Heart left ventricle (tissue), 16 donors: ENCODE results near the gene ZNF488. TPM values are rescaled to one million over a fixed set of nuclear protein-coding genes. Genes with fewer than 3 reads are reported as not detected.

Experiments used
- ATAC-seq, 4 donors: fragments of 200-7000 bp; cut with Tn5 transposase; one replicate each; pipeline ENCODE4 v1.9.1; 2020 to 2022; ENCODE audit warnings: moderate library complexity in 4 of 4, mild to moderate bottlenecking in 3 of 4, moderate number of reproducible peaks in 1 of 4
- DNase-seq, 5 donors: peaks; one replicate each; pipeline ENCODE4 v3.0.0-alpha.2; 2020
- H3K27ac ChIP-seq, 12 donors: fragments of 200-600 bp; sonication (generic) in 4 of 12; one replicate each; pipeline versions ENCODE4 v1.5.0 to v1.8.0; 2016 to 2022; ENCODE audit warnings: mild to moderate bottlenecking in 2 of 12
- H3K27me3 ChIP-seq, 9 donors: fragments of 200-600 bp; sonication (generic) in 2 of 9; one replicate each; pipeline versions ENCODE4 v1.5.1 to v1.8.0; 2016 to 2022; ENCODE audit warnings: mild to moderate bottlenecking in 3 of 9
- H3K36me3 ChIP-seq, 9 donors: fragments of 200-600 bp; sonication (generic) in 2 of 9; one replicate each; pipeline versions ENCODE4 v1.5.0 to v1.8.0; 2018 to 2022; ENCODE audit warnings: mild to moderate bottlenecking in 2 of 9
- H3K4me1 ChIP-seq, 12 donors: fragments of 200-600 bp; sonication (generic) in 4 of 12; one replicate each; pipeline versions ENCODE4 v1.5.0 to v1.8.0; 2016 to 2022; ENCODE audit warnings: mild to moderate bottlenecking in 3 of 12
- H3K4me3 ChIP-seq, 12 donors: fragments of 200-600 bp; sonication (generic) in 4 of 12; one replicate each; pipeline versions ENCODE4 v1.5.0 to v1.8.0; 2017 to 2022; ENCODE audit warnings: mild to moderate bottlenecking in 9 of 12, moderate library complexity in 4 of 12
- H3K9me3 ChIP-seq, 12 donors: fragments of 200-600 bp; sonication (generic) in 4 of 12; one replicate each; pipeline versions ENCODE4 v1.5.0 to v1.8.0; 2016 to 2022; ENCODE audit warnings: mild to moderate bottlenecking in 1 of 12
- POLR2A ChIP-seq, 2 donors: fragments of 450-650 bp; IDR thresholded peaks; one replicate each; pipeline ENCODE4 v1.6.1; 2017; ENCODE audit warnings: antibody characterized with exemption in 2 of 2, mild to moderate bottlenecking in 2 of 2, moderate library complexity in 2 of 2
- WGBS, 4 donors: extraction: QIAGEN DNeasy Blood & Tissue Kit in 2 of 4; methylation state at CpG; one replicate each; pipeline versions ENCODE4 v1.1.5 to v1.1.7; 2013 to 2018; 5-methylcytosine and 5-hydroxymethylcytosine counted together
- intact Hi-C, 10 donors: fragments of 100-400 bp; cut with DNase I; formaldehyde crosslinking; loops; one replicate each; pipeline versions ENCODE4 v1.11.1 to v1.14.2; 2022
- polyA plus RNA-seq, 2 donors: library from polyadenylated mRNA; stranded (reverse); fragments of 200-250 nt; gene quantifications; one replicate each; pipeline ENCODE4 v1.2.3, GENCODE V29; 2013
- total RNA-seq, 9 donors: library from RNA; depleted of rRNA in 2 of 9; stranded (reverse); fragments of >200 nt in 2 of 9; fragmentation: NEBNext Ultra II Directional in 3 of 9; extraction: Animal tissue kit (Norgen Biotek cat#: 25700) in 3 of 9; gene quantifications; one replicate each; pipeline versions ENCODE4 v1.1.0 to v1.2.4, GENCODE V29; 2016 to 2023
- TF ChIP-seq, protein P1 (sequence below), 12 donors: fragments of 200-600 bp; sonication (generic) in 4 of 12; IDR thresholded peaks; one replicate each; pipeline versions ENCODE4 v1.5.0 to v1.8.0; 2018 to 2022; ENCODE audit warnings: antibody characterized with exemption in 12 of 12, mild to moderate bottlenecking in 5 of 12
- donor health status: ischemic (EF 13 %, LVEDD 7.1; RV severe dilation, severe dysfunction).
- donor health status: healthy with polysubstance abuse.
- donor health status: DM: no; HTN: yes; CAD: no.
- donor health status: DM: no; HTN: no; CAD: no.
- donor health status: ischemic (EF 25% LVEDD 6.9; RV normal size, moderate dysfunction).
- donor health status: ischemic (EF 25% LVEDD 5.7; RV mildly dilated, moderate dysfunction).
- donor health status: healthy.
- donor health status: DM: yes; HTN: yes; CAD: no.
- donor health status: ischemic (EF 35%, LVEDD 5.7; RV mildly dilated, moderate dysfunction).
- donor health status: nonischemic (EF 11% LVEDD 7.7; RV severe dilation, severe dysfunction).
- donor health status: DM: yes; HTN: yes; CAD: no.
- donor health status: PGD.
- donor health status: ischemic (EF 29% LVEDD 5.4; RV normal size, mild dysfunction).
- donor health status: nonischemic (EF 23%, LVEDD 6.1; RV moderate dilation, normal function).

Gene ZNF488
- total and polyA plus RNA-seq, 11 donors = 0.06 to 0.25 (median 0.08) TPM; not detected in 6

DNA sequence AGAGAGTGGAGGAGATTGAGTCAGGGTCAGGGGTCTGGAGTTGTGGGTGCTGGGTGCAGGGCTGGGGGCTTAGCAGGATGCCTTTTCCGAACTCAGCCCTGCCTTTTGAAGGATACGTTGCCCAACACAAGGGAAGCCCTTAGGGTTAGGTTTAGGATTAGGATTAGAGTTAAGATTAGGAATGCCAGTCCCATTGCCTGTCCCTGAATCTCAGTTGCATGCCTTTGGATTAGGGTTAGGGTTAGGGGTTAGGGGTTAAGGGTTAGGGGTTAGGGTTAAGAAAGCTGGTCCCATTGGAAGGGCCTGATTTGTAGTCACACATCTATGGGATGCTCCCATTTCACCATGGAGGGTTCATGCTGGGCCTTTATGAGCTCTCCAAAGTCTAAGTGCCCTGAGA is 20.8 kb upstream of the ZNF488 start:
- intact Hi-C loops = no loop called here
- H3K27me3 ChIP-seq = no peaks in the 10 kb centered on the region
- H3K4me1 ChIP-seq = peaks cover 0 to 21% (median 10%) of the 10 kb centered on the region in 12 donors
- TF ChIP-seq POLR2A (IDR thresholded peaks at IDR 0.05) = no peak
- TF ChIP-seq, protein P1, sequence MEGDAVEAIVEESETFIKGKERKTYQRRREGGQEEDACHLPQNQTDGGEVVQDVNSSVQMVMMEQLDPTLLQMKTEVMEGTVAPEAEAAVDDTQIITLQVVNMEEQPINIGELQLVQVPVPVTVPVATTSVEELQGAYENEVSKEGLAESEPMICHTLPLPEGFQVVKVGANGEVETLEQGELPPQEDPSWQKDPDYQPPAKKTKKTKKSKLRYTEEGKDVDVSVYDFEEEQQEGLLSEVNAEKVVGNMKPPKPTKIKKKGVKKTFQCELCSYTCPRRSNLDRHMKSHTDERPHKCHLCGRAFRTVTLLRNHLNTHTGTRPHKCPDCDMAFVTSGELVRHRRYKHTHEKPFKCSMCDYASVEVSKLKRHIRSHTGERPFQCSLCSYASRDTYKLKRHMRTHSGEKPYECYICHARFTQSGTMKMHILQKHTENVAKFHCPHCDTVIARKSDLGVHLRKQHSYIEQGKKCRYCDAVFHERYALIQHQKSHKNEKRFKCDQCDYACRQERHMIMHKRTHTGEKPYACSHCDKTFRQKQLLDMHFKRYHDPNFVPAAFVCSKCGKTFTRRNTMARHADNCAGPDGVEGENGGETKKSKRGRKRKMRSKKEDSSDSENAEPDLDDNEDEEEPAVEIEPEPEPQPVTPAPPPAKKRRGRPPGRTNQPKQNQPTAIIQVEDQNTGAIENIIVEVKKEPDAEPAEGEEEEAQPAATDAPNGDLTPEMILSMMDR (IDR thresholded peaks at IDR 0.05) = no peak
- no peak overlapping the region for H3K27ac ChIP-seq
- H3K36me3 ChIP-seq = no peaks in the 10 kb centered on the region
- WGBS, 4 donors = 93 to 97% (median 95%) methylated on average over 2 of the region's 2 CpGs
- no peak overlapping the region for H3K4me3 ChIP-seq
- ATAC-seq (no peak), DNase-seq (no peak)
- no peaks in the 10 kb centered on the region for H3K9me3 ChIP-seq

DNA sequence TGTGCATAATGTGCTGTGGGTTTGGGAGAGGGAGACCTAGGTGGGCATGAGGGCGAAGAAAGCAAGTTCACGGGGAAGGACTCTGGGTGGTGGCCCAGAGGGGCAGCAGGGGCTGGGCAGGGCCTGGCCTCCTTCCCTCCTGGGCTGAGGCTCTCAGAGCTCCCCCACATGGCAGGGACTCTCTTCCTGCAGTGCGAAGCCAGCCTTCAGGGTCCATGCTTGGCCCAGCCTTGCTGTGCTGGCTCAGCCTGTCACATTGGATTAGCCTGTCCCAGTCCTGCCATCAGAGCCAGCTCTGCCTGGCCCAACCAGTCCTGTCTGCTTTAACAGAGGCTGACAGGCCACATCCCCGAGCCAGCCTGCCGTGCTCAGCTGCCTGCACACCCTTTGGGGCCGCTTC is 20.4 kb upstream of the ZNF488 start:
- no peaks in the 10 kb centered on the region for H3K27me3 ChIP-seq
- no peaks in the 10 kb centered on the region for H3K36me3 ChIP-seq
- peak in 1 of 5 donors; percentile 8 for DNase-seq
- no peak overlapping the region for H3K4me3 ChIP-seq
- H3K4me1 ChIP-seq = peaks cover 0 to 21% (median 10%) of the 10 kb centered on the region in 12 donors
- 84 to 92% (median 89%) methylated on average over 5 to 6 of the region's 6 CpGs for WGBS, 4 donors
- no peak overlapping the region for H3K27ac ChIP-seq
- ATAC-seq = peak in 3 of 4 donors; percentile 6 to 19 (median 15)
- TF ChIP-seq POLR2A (IDR thresholded peaks at IDR 0.05) = no peak
- TF ChIP-seq, protein P1 (IDR thresholded peaks at IDR 0.05) = no peak
- intact Hi-C loops = no loop called here
- H3K9me3 ChIP-seq = no peaks in the 10 kb centered on the region

- WGBS, 4 donors = 61 to 70% (median 67%) methylated on average over 6 of the region's 6 CpGs
- intact Hi-C loops = loop anchor here in 1 of 10 donors (2.0 kb wide), 1 partner anchor 19 kb away; the partner anchor contains the start of gene ZNF488
- DNase-seq (peak in 1 of 5 donors; percentile 18), ATAC-seq (no peak)
- Histone ChIP-seq H3K4me3 (no peak overlapping the region), H3K27ac (peak overlapping the region in 1 of 12 donors; percentile 38), H3K4me1 (peaks cover 0 to 21% (median 10%) of the 10 kb centered on the region in 12 donors), H3K27me3 (no peaks in the 10 kb centered on the region), H3K9me3 (no peaks in the 10 kb centered on the region), H3K36me3 (no peaks in the 10 kb centered on the region)
- TF ChIP-seq POLR2A (IDR thresholded peaks at IDR 0.05) = no peak
- TF ChIP-seq, protein P1 (IDR thresholded peaks at IDR 0.05) = no peak
Measured at GRCh38 chr10:47403446-47404318, 19.6 kb upstream of the ZNF488 start.

- H3K4me3 ChIP-seq = no peak overlapping the region
- peaks cover 0 to 21% (median 10%) of the 10 kb centered on the region in 12 donors for H3K4me1 ChIP-seq
- DNase-seq (peak in 4 of 5 donors; percentile 68 to 77 (median 72)), ATAC-seq (peak; percentile 75 to 98 (median 91))
- TF ChIP-seq, protein P1 (IDR thresholded peaks at IDR 0.05) = no peak
- no peak for TF ChIP-seq POLR2A (IDR thresholded peaks at IDR 0.05)
- intact Hi-C loops = loop anchor here in 1 of 10 donors (2.0 kb wide), 1 partner anchor 18 kb away; the partner anchor contains the start of gene ZNF488
- no peaks in the 10 kb centered on the region for H3K27me3 ChIP-seq
- 40 to 53% (median 44%) methylated on average over 4 of the region's 4 CpGs for WGBS, 4 donors
- H3K36me3 ChIP-seq = no peaks in the 10 kb centered on the region
- H3K9me3 ChIP-seq = no peaks in the 10 kb centered on the region
- H3K27ac ChIP-seq = peak overlapping the region in 6 of 12 donors; percentile 1 to 48 (median 28)
Measured at GRCh38 chr10:47402641-47403301, 18.7 kb upstream of the ZNF488 start.
